Activated naive CD4-positive, alpha-beta T cell treated with anti-CD3 and anti-CD28 coated beads, Interleukin-2, amount 50 U/mL, for 24 hours (primary cell): ENCODE data around the gene L3MBTL4.
"Not testable (repeated sequence)": the region's sequence is repeated elsewhere in the genome, so short reads cannot be mapped to it uniquely, and the experiment has no call there.

Experiments
- H3K27ac Mint-ChIP-seq: one replicate; pipeline ENCODE4 v1.8.0; 2021; ENCODE audit warnings: mild to moderate bottlenecking, mixed read lengths
- H3K27me3 Mint-ChIP-seq: one replicate; pipeline ENCODE4 v1.8.0; 2021; ENCODE audit warnings: mixed read lengths
- H3K36me3 Mint-ChIP-seq: one replicate; pipeline ENCODE4 v1.8.0; 2021; ENCODE audit warnings: mixed read lengths
- H3K4me1 Mint-ChIP-seq: one replicate; pipeline ENCODE4 v1.8.0; 2021; ENCODE audit warnings: mixed read lengths
- H3K4me3 Mint-ChIP-seq: one replicate; pipeline ENCODE4 v1.8.0; 2021; ENCODE audit warnings: mild to moderate bottlenecking, mixed read lengths
- H3K9me3 Mint-ChIP-seq: one replicate; pipeline ENCODE4 v1.8.0; 2021; ENCODE audit warnings: mixed read lengths

The L3MBTL4 gene

DNA sequence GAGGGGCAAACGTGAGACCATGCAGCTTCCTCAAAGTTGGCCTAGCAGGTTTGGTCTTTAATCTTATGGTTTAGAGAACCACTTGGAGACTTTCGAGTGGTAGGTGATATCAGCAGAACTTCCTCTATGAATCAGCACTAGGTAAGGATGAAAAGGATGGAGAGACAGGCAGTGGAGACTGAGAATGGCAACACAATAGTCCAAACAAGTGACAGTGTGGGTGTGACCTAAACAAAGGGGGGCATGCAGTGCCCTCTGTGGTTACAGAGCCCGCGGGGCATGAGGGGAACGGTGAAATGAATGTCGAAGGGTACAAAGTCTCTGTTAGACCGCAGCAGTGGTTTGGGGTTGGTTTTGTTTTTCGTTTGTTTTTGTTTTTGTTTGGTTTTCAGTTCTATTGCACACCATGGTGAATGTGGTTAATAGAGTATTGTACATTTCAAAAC, 143.9 kb downstream of the L3MBTL4 start:
- H3K27me3 Mint-ChIP-seq = no peaks in the 10 kb centered on the region
- H3K36me3 Mint-ChIP-seq = no peaks in the 10 kb centered on the region
- no peaks in the 10 kb centered on the region for H3K4me1 Mint-ChIP-seq
- H3K27ac Mint-ChIP-seq = no peak overlapping the region
- H3K9me3 Mint-ChIP-seq = no peaks in the 10 kb centered on the region
- H3K4me3 Mint-ChIP-seq = no peak overlapping the region

- Mint-ChIP-seq H3K4me1 (no peaks in the 10 kb centered on the region), H3K36me3 (no peaks in the 10 kb centered on the region), H3K9me3 (no peaks in the 10 kb centered on the region), H3K4me3 (peak overlapping the region; percentile 19), H3K27me3 (no peaks in the 10 kb centered on the region), H3K27ac (no peak overlapping the region)
These were observed 144.9 kb downstream of the L3MBTL4 start for GRCh38 chr18:6269660-6270332.

DNA sequence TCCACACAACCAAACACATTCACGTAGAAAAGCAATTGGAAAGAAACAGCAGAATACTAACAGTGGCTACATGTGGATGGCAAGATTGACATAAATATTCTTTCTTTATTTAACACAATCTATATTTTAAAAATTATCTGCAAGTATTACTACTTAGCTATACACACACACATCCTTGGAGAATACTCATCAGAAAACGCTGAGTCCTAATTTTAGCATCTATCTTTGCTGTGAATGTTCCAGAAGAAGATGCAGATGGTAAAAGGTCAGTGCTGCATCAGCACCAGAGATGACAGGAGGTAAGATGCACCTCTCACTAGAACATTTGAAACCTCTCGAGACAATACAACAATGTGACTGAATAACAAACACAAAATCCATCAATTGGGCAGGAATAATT, 148.5 kb downstream of the L3MBTL4 start:
- Mint-ChIP-seq H3K27ac (no peak overlapping the region), H3K9me3 (no peaks in the 10 kb centered on the region), H3K36me3 (no peaks in the 10 kb centered on the region), H3K27me3 (no peaks in the 10 kb centered on the region), H3K4me1 (no peaks in the 10 kb centered on the region), H3K4me3 (no peak overlapping the region)

DNA sequence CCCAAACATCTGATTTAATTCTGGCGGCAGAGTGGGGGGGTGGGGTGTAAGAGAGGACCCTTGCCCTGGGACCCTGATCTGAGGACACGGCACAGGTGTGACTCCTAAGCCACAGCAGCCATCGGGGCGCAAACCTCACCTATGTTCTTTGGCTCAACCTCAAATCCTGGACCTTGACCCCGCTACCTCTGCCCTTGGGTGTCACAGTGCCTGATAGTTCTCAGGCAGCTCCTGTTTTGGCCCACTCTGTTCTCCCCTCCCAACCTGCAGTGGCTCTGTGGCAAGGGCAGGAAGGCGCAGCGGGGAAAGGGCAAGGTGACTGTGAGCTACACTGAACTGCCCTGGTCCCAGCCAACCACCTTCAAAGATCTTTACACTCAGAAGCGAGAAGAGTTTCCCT, 152.8 kb downstream of the L3MBTL4 start:
- H3K36me3 Mint-ChIP-seq = no peaks in the 10 kb centered on the region

DNA sequence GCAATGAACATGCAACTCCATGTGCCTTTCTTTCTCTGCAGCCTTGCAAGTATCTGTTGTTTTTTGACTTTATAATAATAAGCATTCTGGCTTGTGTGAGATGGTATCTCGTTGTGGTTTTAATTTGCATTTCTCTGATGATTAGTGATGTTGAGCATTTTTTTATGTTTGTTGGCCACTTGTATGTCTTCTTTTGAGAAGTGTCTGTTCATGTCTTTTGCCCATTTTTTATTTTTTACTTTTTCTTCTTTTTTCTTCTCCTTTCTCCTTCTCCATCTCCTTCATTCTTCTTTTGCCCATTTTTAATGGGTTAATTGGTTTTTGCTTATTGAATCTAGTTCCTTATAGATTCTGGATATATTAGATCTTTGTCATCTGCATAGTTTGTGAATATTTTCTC, 155.4 kb downstream of the L3MBTL4 start:
- H3K4me1 Mint-ChIP-seq, H3K27me3 Mint-ChIP-seq, H3K36me3 Mint-ChIP-seq, H3K27ac Mint-ChIP-seq, H3K4me3 Mint-ChIP-seq: not testable (repeated sequence)
- H3K9me3 Mint-ChIP-seq = peaks cover 14% of the 10 kb centered on the region

More for the DNA sequence above, 152.8 kb downstream of the L3MBTL4 start:
- Mint-ChIP-seq H3K4me3 (no peak overlapping the region), H3K27me3 (no peaks in the 10 kb centered on the region), H3K4me1 (no peaks in the 10 kb centered on the region), H3K9me3 (peaks cover 14% of the 10 kb centered on the region), H3K27ac (no peak overlapping the region)

- peaks cover 14% of the 10 kb centered on the region for H3K9me3 Mint-ChIP-seq
- no peaks in the 10 kb centered on the region for H3K4me1 Mint-ChIP-seq
- H3K4me3 Mint-ChIP-seq = no peak overlapping the region
- H3K36me3 Mint-ChIP-seq = no peaks in the 10 kb centered on the region
- H3K27ac Mint-ChIP-seq = no peak overlapping the region
- H3K27me3 Mint-ChIP-seq = no peaks in the 10 kb centered on the region
These were observed 156.8 kb downstream of the L3MBTL4 start for GRCh38 chr18:6257950-6258349.

- no peaks in the 10 kb centered on the region for H3K27me3 Mint-ChIP-seq
- H3K36me3 Mint-ChIP-seq = no peaks in the 10 kb centered on the region
- no peak overlapping the region for H3K4me3 Mint-ChIP-seq
- H3K9me3 Mint-ChIP-seq = peaks cover 14% of the 10 kb centered on the region
- no peaks in the 10 kb centered on the region for H3K4me1 Mint-ChIP-seq
- H3K27ac Mint-ChIP-seq = no peak overlapping the region
These were observed 158.2 kb downstream of the L3MBTL4 start for GRCh38 chr18:6256521-6256920.

GRCh38 chr18:6255886-6256285, 158.8 kb downstream of the L3MBTL4 start:
- H3K27me3 Mint-ChIP-seq = no peaks in the 10 kb centered on the region
- H3K4me3 Mint-ChIP-seq = no peak overlapping the region
- H3K27ac Mint-ChIP-seq = no peak overlapping the region
- H3K36me3 Mint-ChIP-seq = no peaks in the 10 kb centered on the region
- peaks cover 14% of the 10 kb centered on the region for H3K9me3 Mint-ChIP-seq
- no peaks in the 10 kb centered on the region for H3K4me1 Mint-ChIP-seq

- Mint-ChIP-seq H3K36me3 (no peaks in the 10 kb centered on the region), H3K9me3 (peaks cover 10% of the 10 kb centered on the region), H3K4me1 (no peaks in the 10 kb centered on the region), H3K27me3 (no peaks in the 10 kb centered on the region), H3K4me3 (no peak overlapping the region), H3K27ac (no peak overlapping the region)
These were observed 159.5 kb downstream of the L3MBTL4 start for GRCh38 chr18:6255116-6255705.

DNA sequence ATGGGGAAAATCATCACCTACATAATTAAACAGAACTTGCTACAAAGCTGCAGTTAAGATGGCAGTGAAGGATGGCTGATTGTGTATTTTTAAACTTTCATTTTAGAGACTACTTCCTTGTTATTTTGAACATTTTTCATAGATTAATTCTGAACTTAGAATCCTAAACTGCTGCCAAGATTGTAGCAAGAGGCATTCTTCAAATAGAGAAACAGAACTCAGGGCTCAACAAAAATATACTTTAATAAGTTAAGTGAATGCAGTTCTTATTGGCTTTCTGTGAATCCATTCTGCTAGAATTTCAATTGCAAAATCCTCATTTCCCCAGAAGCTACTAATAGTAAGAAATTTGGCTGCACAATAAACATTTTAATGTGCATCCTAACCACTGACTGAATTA, 160.3 kb downstream of the L3MBTL4 start:
- Mint-ChIP-seq H3K4me3 (no peak overlapping the region), H3K9me3 (peaks cover 2% of the 10 kb centered on the region), H3K36me3 (no peaks in the 10 kb centered on the region), H3K4me1 (no peaks in the 10 kb centered on the region), H3K27ac (no peak overlapping the region), H3K27me3 (no peaks in the 10 kb centered on the region)

DNA sequence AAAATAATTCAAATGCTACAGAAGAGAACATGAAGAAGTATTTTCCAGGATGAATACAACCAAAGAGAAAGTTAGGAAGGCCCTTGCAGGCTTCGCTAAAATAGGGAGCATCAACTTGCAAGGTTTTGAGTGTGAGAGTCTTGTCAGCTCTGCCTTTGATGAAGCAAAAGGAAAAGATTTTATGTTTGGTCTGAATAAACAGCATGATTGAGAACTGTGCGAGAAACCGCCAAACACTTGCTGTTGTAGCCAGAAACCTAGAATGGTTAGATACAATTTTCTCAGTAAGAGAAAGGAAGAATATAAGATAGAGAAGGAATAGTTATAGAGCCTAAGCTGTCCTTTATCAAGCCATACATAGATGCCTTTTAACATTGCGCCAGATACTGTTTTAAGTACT, 163.6 kb downstream of the L3MBTL4 start:
- no peaks in the 10 kb centered on the region for H3K9me3 Mint-ChIP-seq
- no peaks in the 10 kb centered on the region for H3K4me1 Mint-ChIP-seq
- H3K27me3 Mint-ChIP-seq = no peaks in the 10 kb centered on the region

DNA sequence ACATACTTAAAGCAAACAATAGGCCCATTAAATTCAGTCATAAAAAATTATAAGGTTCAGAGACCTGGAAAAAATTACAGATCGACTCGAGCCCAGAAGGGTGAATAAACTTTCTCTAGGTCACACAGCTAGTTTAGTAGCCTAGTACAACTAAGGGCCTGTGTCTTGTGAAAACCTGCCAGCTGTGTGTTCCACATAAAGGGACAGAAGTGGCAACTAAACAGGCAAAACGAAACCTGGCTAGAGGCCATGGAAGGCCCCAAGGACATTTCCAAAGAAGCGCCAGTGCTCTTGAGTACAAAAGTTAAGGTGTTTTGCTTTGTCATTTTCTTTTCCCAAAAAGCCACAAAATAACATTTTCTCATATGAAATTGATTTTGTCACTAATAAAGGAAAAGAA, 164.9 kb downstream of the L3MBTL4 start:
- Mint-ChIP-seq H3K4me1 (no peaks in the 10 kb centered on the region), H3K9me3 (no peaks in the 10 kb centered on the region), H3K27ac (no peak overlapping the region), H3K27me3 (no peaks in the 10 kb centered on the region), H3K4me3 (no peak overlapping the region), H3K36me3 (no peaks in the 10 kb centered on the region)

More for the DNA sequence above, 163.6 kb downstream of the L3MBTL4 start:
- Mint-ChIP-seq H3K27ac (no peak overlapping the region), H3K4me3 (no peak overlapping the region), H3K36me3 (no peaks in the 10 kb centered on the region)

DNA sequence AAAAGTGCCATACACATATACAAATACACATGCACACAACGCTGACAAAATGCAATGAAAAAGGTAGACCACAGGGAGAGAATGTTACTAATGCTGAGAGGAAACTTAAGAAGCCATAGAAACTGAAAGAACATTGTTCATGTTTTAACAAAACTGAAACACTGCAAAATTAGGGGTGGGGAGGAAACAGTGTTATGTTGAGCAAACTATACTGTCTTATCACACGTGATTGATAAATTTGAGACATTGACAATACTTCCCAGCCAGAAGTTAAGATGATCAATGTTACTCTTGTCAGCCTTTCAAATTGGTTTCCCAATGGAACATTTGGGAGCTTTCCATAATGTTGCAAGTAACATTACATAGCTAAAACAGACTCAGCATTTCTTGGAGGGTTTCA, 165.5 kb downstream of the L3MBTL4 start:
- Mint-ChIP-seq H3K4me1 (no peaks in the 10 kb centered on the region), H3K9me3 (no peaks in the 10 kb centered on the region), H3K27me3 (no peaks in the 10 kb centered on the region), H3K4me3 (no peak overlapping the region), H3K36me3 (no peaks in the 10 kb centered on the region), H3K27ac (no peak overlapping the region)

GRCh38 chr18:6248017-6248416, 166.7 kb downstream of the L3MBTL4 start:
- H3K36me3 Mint-ChIP-seq = no peaks in the 10 kb centered on the region
- no peaks in the 10 kb centered on the region for H3K27me3 Mint-ChIP-seq
- H3K4me1 Mint-ChIP-seq = no peaks in the 10 kb centered on the region
- H3K4me3 Mint-ChIP-seq = no peak overlapping the region
- no peaks in the 10 kb centered on the region for H3K9me3 Mint-ChIP-seq
- no peak overlapping the region for H3K27ac Mint-ChIP-seq

GRCh38 chr18:6242004-6242403, 172.7 kb downstream of the L3MBTL4 start:
- H3K4me1 Mint-ChIP-seq = no peaks in the 10 kb centered on the region
- no peak overlapping the region for H3K27ac Mint-ChIP-seq
- no peaks in the 10 kb centered on the region for H3K9me3 Mint-ChIP-seq
- H3K4me3 Mint-ChIP-seq = no peak overlapping the region
- H3K27me3 Mint-ChIP-seq = no peaks in the 10 kb centered on the region
- H3K36me3 Mint-ChIP-seq = no peaks in the 10 kb centered on the region

- Mint-ChIP-seq H3K27ac (no peak overlapping the region), H3K4me3 (no peak overlapping the region), H3K9me3 (no peaks in the 10 kb centered on the region), H3K36me3 (no peaks in the 10 kb centered on the region), H3K4me1 (no peaks in the 10 kb centered on the region), H3K27me3 (no peaks in the 10 kb centered on the region)
These were observed 175.0 kb downstream of the L3MBTL4 start for GRCh38 chr18:6239716-6240115.

DNA sequence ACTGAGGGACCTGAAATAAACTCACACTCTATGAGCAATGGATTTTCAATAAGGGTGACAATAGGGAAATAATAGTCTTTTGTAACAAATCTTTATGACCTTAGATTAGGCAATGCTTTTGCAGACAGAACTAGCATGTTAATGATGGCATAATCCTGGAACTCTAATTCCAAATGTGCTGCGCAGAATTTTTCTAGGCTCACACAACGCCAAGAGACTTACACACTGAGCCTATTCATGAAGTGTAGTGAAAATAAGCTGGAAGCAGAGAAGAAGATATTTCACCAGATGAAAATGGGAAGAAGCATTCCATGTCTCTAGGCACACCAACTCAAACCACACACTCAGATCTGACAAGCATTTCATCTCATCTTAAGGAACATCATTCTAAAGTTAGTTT, 178.5 kb downstream of the L3MBTL4 start:
- H3K36me3 Mint-ChIP-seq = no peaks in the 10 kb centered on the region
- H3K27me3 Mint-ChIP-seq = no peaks in the 10 kb centered on the region
- H3K4me1 Mint-ChIP-seq = no peaks in the 10 kb centered on the region
- H3K27ac Mint-ChIP-seq = no peak overlapping the region
- no peak overlapping the region for H3K4me3 Mint-ChIP-seq
- H3K9me3 Mint-ChIP-seq = peaks cover 8% of the 10 kb centered on the region
